ENCODE measurements around the gene FKBP2. TPM values are rescaled to one million over a fixed set of nuclear protein-coding genes. Genes with fewer than 3 reads are reported as not detected.

FKBP2 gene
- total and polyA plus RNA-seq, 4 experiments from 2014 or later = 41.4 to 107 (median 76.3) TPM

GRCh38 chr11:64237484-64237951, 3.4 kb upstream of the FKBP2 start:
- Histone ChIP-seq H3K27ac (ENCODE audit: low read depth, low read length) (no peak overlapping the region), H3K36me3 (ENCODE audit: insufficient read depth, low read length) (peaks cover 7% of the 10 kb centered on the region), H3K27me3 (ENCODE audit: insufficient read depth, low read length) (no peaks in the 10 kb centered on the region), H3K4me1 (ENCODE audit: insufficient read depth, low read length) (peaks cover 39% of the 10 kb centered on the region), H3K9me3 (ENCODE audit: control insufficient read depth in 1 of 2, low read length in 2 of 2) (no peaks in the 10 kb centered on the region), H3K4me3 (ENCODE audit: low read length in 2 of 2) (no peak overlapping the region)
- H3K27ac Mint-ChIP-seq = peak overlapping the region in 6 of 7 donors; percentile 42 to 100 (median 72)
- peaks cover 0 to 36% of the 10 kb centered on the region in 2 donors for H3K36me3 Mint-ChIP-seq
- intact Hi-C loops (cut with micrococcal nuclease) = no loop called here
- peak overlapping the region in 2 of 8 donors; percentile 10 to 21 for H3K4me3 Mint-ChIP-seq
- POLR2A ChIA-PET (ENCODE audit: partially characterized antibody) = interaction anchor here (1.0 to 38.9 kb wide), 3 partner anchors 13 to 34 kb away, joined by 4 to 937 read pairs (median 200); partner anchors contain the start of genes FERMT3, NUDT22 and TRPT1
- peak in 1 of 5 donors; percentile 32 for DNase-seq
- CTCF ChIA-PET (ENCODE audit: partially characterized antibody) = interaction anchor here (0.9 to 2.3 kb wide), 5 partner anchors 11 to 33 kb away, joined by 3 to 7 read pairs (median 4); partner anchors contain the start of genes FERMT3, NUDT22, PLCB3 and TRPT1
- H3K9me3 Mint-ChIP-seq = no peaks in the 10 kb centered on the region
- peaks cover 18 to 47% (median 28%) of the 10 kb centered on the region in 4 donors for H3K4me1 Mint-ChIP-seq
- no peaks in the 10 kb centered on the region for H3K27me3 Mint-ChIP-seq

- Mint-ChIP-seq H3K4me3 (peak overlapping the region in 1 of 8 donors; percentile 31), H3K27ac (peak overlapping the region; percentile 58 to 100 (median 87)), H3K27me3 (no peaks in the 10 kb centered on the region), H3K4me1 (peaks cover 17 to 46% (median 30%) of the 10 kb centered on the region in 4 donors), H3K9me3 (no peaks in the 10 kb centered on the region), H3K36me3 (peaks cover 0 to 38% of the 10 kb centered on the region in 2 donors)
- Histone ChIP-seq H3K4me3 (ENCODE audit: low read length in 2 of 2) (no peak overlapping the region), H3K9me3 (ENCODE audit: control insufficient read depth in 1 of 2, low read length in 2 of 2) (no peaks in the 10 kb centered on the region), H3K4me1 (ENCODE audit: insufficient read depth, low read length) (peaks cover 44% of the 10 kb centered on the region), H3K27me3 (ENCODE audit: insufficient read depth, low read length) (no peaks in the 10 kb centered on the region), H3K27ac (ENCODE audit: low read depth, low read length) (no peak overlapping the region), H3K36me3 (ENCODE audit: insufficient read depth, low read length) (peaks cover 7% of the 10 kb centered on the region)
- DNase-seq = no peak
- POLR2A ChIA-PET (ENCODE audit: partially characterized antibody) = interaction anchor here (1.0 to 38.9 kb wide), 6 partner anchors 9 to 33 kb away, joined by 3 to 937 read pairs (median 5); partner anchors contain the start of genes FERMT3, NUDT22, PPP1R14B and TRPT1
- CTCF ChIA-PET (ENCODE audit: partially characterized antibody) = interaction anchor here (1.3 to 2.3 kb wide), 3 partner anchors 12 to 30 kb away, joined by 3 to 7 read pairs (median 4); partner anchors contain the start of genes NUDT22, PLCB3 and TRPT1
- intact Hi-C loops (cut with micrococcal nuclease) = no loop called here
Observed at GRCh38 chr11:64238076-64238475, 2.8 kb upstream of the FKBP2 start.

GRCh38 chr11:64238999-64239398, 1.9 kb upstream of the FKBP2 start:
- Histone ChIP-seq H3K27ac (ENCODE audit: low read depth, low read length) (no peak overlapping the region), H3K4me3 (ENCODE audit: low read length in 2 of 2) (no peak overlapping the region), H3K9me3 (ENCODE audit: control insufficient read depth in 1 of 2, low read length in 2 of 2) (no peaks in the 10 kb centered on the region), H3K27me3 (ENCODE audit: insufficient read depth, low read length) (no peaks in the 10 kb centered on the region), H3K4me1 (ENCODE audit: insufficient read depth, low read length) (peaks cover 37% of the 10 kb centered on the region), H3K36me3 (ENCODE audit: insufficient read depth, low read length) (peaks cover 7% of the 10 kb centered on the region)
- CTCF ChIA-PET (ENCODE audit: partially characterized antibody) = interaction anchor here (1.4 to 2.3 kb wide), 3 partner anchors 11 to 35 kb away, joined by 5 to 7 read pairs (median 6); partner anchors contain the start of genes FERMT3 and PLCB3
- peak overlapping the region in 1 of 8 donors; percentile 19 for H3K4me3 Mint-ChIP-seq
- H3K9me3 Mint-ChIP-seq = no peaks in the 10 kb centered on the region
- DNase-seq = no peak
- intact Hi-C loops (cut with micrococcal nuclease) = no loop called here
- peaks cover 17 to 46% (median 30%) of the 10 kb centered on the region in 4 donors for H3K4me1 Mint-ChIP-seq
- H3K27me3 Mint-ChIP-seq = no peaks in the 10 kb centered on the region
- H3K36me3 Mint-ChIP-seq = peaks cover 0 to 45% of the 10 kb centered on the region in 2 donors
- POLR2A ChIA-PET (ENCODE audit: partially characterized antibody) = interaction anchor here (1.5 to 38.9 kb wide), 6 partner anchors 7 to 31 kb away, joined by 3 to 937 read pairs (median 74); partner anchors contain the start of genes DNAJC4, FERMT3, NUDT22 and PPP1R14B
- peak overlapping the region; percentile 70 to 100 (median 87) for H3K27ac Mint-ChIP-seq

- CTCF ChIA-PET (ENCODE audit: partially characterized antibody) = interaction anchor here (1.4 to 1.9 kb wide), 2 partner anchors 34 to 36 kb away, joined by 5 to 6 read pairs; partner anchors contain the start of gene FERMT3
- Mint-ChIP-seq H3K4me3 (peak overlapping the region; percentile 87 to 97 (median 88)), H3K27ac (peak overlapping the region; percentile 99 to 100 (median 100)), H3K27me3 (no peaks in the 10 kb centered on the region), H3K9me3 (no peaks in the 10 kb centered on the region), H3K36me3 (peaks cover 0 to 49% of the 10 kb centered on the region in 2 donors), H3K4me1 (peaks cover 17 to 51% (median 31%) of the 10 kb centered on the region in 4 donors)
- POLR2A ChIA-PET (ENCODE audit: partially characterized antibody) = interaction anchor here (0.6 to 38.9 kb wide), 7 partner anchors 8 to 65 kb away, joined by 3 to 937 read pairs (median 6); partner anchors contain the start of genes DNAJC4, FERMT3, NUDT22 and TRPT1
- H3K4me1 ChIP-seq (ENCODE audit: insufficient read depth, low read length) = peaks cover 37% of the 10 kb centered on the region
- H3K27me3 ChIP-seq (ENCODE audit: insufficient read depth, low read length) = no peaks in the 10 kb centered on the region
- DNase-seq = no peak
- no peaks in the 10 kb centered on the region for H3K9me3 ChIP-seq (ENCODE audit: control insufficient read depth in 1 of 2, low read length in 2 of 2)
- intact Hi-C loops (cut with micrococcal nuclease) = loop anchor here (2.0 to 10.0 kb wide), 2 partner anchors 33 to 535 kb away; partner anchors contain the start of genes FERMT3 and SF1
- H3K27ac ChIP-seq (ENCODE audit: low read depth, low read length) = peak overlapping the region; percentile 99
- peak overlapping the region in 1 of 2 donors; percentile 67 for H3K4me3 ChIP-seq (ENCODE audit: low read length in 2 of 2)
- H3K36me3 ChIP-seq (ENCODE audit: insufficient read depth, low read length) = peaks cover 7% of the 10 kb centered on the region
Observed at GRCh38 chr11:64239662-64240434, 1.0 kb upstream of the FKBP2 start.

- Histone ChIP-seq H3K27me3 (ENCODE audit: insufficient read depth, low read length) (no peaks in the 10 kb centered on the region), H3K36me3 (ENCODE audit: insufficient read depth, low read length) (peaks cover 7% of the 10 kb centered on the region), H3K4me1 (ENCODE audit: insufficient read depth, low read length) (peaks cover 39% of the 10 kb centered on the region), H3K27ac (ENCODE audit: low read depth, low read length) (peak overlapping the region; percentile 99), H3K9me3 (ENCODE audit: control insufficient read depth in 1 of 2, low read length in 2 of 2) (no peaks in the 10 kb centered on the region), H3K4me3 (ENCODE audit: low read length in 2 of 2) (peak overlapping the region; percentile 36 to 67)
- peak overlapping the region; percentile 99 to 100 (median 100) for H3K27ac Mint-ChIP-seq
- intact Hi-C loops (cut with micrococcal nuclease) = loop anchor here (1.0 to 10.0 kb wide), 8 partner anchors 11 to 534 kb away; partner anchors contain the start of genes DNAJC4, ESRRA, FERMT3 and GPR137
- DNase-seq = peak; percentile 99 to 100 (median 100)
- ChIA-PET POLR2A (ENCODE audit: partially characterized antibody) (interaction anchor here (0.7 to 38.9 kb wide), 15 partner anchors 8 to 1619 kb away, joined by 3 to 937 read pairs (median 19); partner anchors contain the start of genes BAD, CATSPERZ, DNAJC4 and ESRRA), CTCF (ENCODE audit: partially characterized antibody) (interaction anchor here (0.9 to 8.4 kb wide), 7 partner anchors 9 to 63 kb away, joined by 3 to 78 read pairs (median 8); partner anchors contain the start of genes CATSPERZ, ESRRA and FERMT3)
- peaks cover 14 to 55% (median 31%) of the 10 kb centered on the region in 4 donors for H3K4me1 Mint-ChIP-seq
- no peaks in the 10 kb centered on the region for H3K9me3 Mint-ChIP-seq
- no peaks in the 10 kb centered on the region for H3K27me3 Mint-ChIP-seq
- peaks cover 0 to 42% of the 10 kb centered on the region in 2 donors for H3K36me3 Mint-ChIP-seq
- peak overlapping the region; percentile 87 to 97 (median 88) for H3K4me3 Mint-ChIP-seq
Observed at GRCh38 chr11:64241241-64241490, 271 bp downstream of the FKBP2 start.

- no peaks in the 10 kb centered on the region for H3K9me3 Mint-ChIP-seq
- no peaks in the 10 kb centered on the region for H3K27me3 Mint-ChIP-seq
- Histone ChIP-seq H3K9me3 (ENCODE audit: control insufficient read depth in 1 of 2, low read length in 2 of 2) (no peaks in the 10 kb centered on the region), H3K27ac (ENCODE audit: low read depth, low read length) (peak overlapping the region; percentile 99), H3K27me3 (ENCODE audit: insufficient read depth, low read length) (no peaks in the 10 kb centered on the region), H3K36me3 (ENCODE audit: insufficient read depth, low read length) (peaks cover 7% of the 10 kb centered on the region), H3K4me1 (ENCODE audit: insufficient read depth, low read length) (peaks cover 39% of the 10 kb centered on the region), H3K4me3 (ENCODE audit: low read length in 2 of 2) (peak overlapping the region; percentile 36 to 67)
- no peak for DNase-seq
- H3K4me1 Mint-ChIP-seq = peaks cover 14 to 55% (median 32%) of the 10 kb centered on the region in 4 donors
- ChIA-PET POLR2A (ENCODE audit: partially characterized antibody) (interaction anchor here (0.7 to 38.9 kb wide), 17 partner anchors 8 to 1618 kb away, joined by 3 to 937 read pairs (median 11); partner anchors contain the start of genes BAD, CATSPERZ, DNAJC4 and ESRRA), CTCF (ENCODE audit: partially characterized antibody) (interaction anchor here (0.9 to 10.5 kb wide), 9 partner anchors 8 to 63 kb away, joined by 3 to 121 read pairs (median 8); partner anchors contain the start of genes CATSPERZ, ESRRA and FERMT3)
- H3K4me3 Mint-ChIP-seq = peak overlapping the region; percentile 87 to 97 (median 88)
- H3K36me3 Mint-ChIP-seq = peaks cover 0 to 42% of the 10 kb centered on the region in 2 donors
- intact Hi-C loops (cut with micrococcal nuclease) = loop anchor here (1.0 to 10.0 kb wide), 8 partner anchors 11 to 533 kb away; partner anchors contain the start of genes DNAJC4, ESRRA, FERMT3 and GPR137
- peak overlapping the region; percentile 99 to 100 (median 100) for H3K27ac Mint-ChIP-seq
Observed at GRCh38 chr11:64241491-64242374, 838 bp downstream of the FKBP2 start.

Measured in CD4-positive, alpha-beta memory T cell (primary cell).